HEK293 (cell line): ENCODE results near the gene HM13.

Source experiments
- CTCF ChIA-PET: fragments of 350-600 bp; formaldehyde crosslinking; extraction: SDS; loops from one replicate; lab custom pipeline; 2021; ENCODE audit warnings: antibody characterized with exemption; lab: Yijun Ruan, JAX
- POLR2A ChIA-PET: fragments of 300-600 bp; formaldehyde crosslinking; extraction: SDS; loops from one replicate; lab custom pipeline; 2020; ENCODE audit warnings: antibody characterized with exemption, inconsistent platforms; lab: Yijun Ruan, JAX
- H3K27ac ChIP-seq: fragments of 200-500 bp; sonication (Bioruptor generic); 2 replicates; pipeline ENCODE4 v1.5.1; 2014; ENCODE audit warnings: low read depth, low read length, control low read depth, inconsistent platforms; ENCODE audit errors: extremely low read depth
- H3K36me3 ChIP-seq, 2 experiments: fragments of 200-500 bp in 1 of 2; sonication (Bioruptor generic) in 1 of 2; 1 replicate in 1 of 2; 2 replicates in 1 of 2; pipeline ENCODE4 v1.5.1; 2014 to 2017; ENCODE audit warnings: inconsistent platforms in 2 of 2, low read length in 2 of 2; ENCODE audit not compliant: control insufficient read depth in 2 of 2, insufficient read depth in 1 of 2
- H3K4me1 ChIP-seq: fragments of 200-500 bp; sonication (Bioruptor generic); 2 replicates; pipeline ENCODE4 v1.5.1; 2014; ENCODE audit warnings: mild to moderate bottlenecking, low read length, inconsistent platforms; ENCODE audit not compliant: control insufficient read depth, insufficient read depth
- H3K4me3 ChIP-seq: 2 replicates; pipeline ENCODE4 v1.5.1; 2011; ENCODE audit warnings: low read depth, mild to moderate bottlenecking, control low read depth, low read length, moderate library complexity
- H3K9me3 ChIP-seq: fragments of 200-500 bp; sonication (Bioruptor generic); 2 replicates; pipeline ENCODE4 v1.5.1; 2014; ENCODE audit warnings: low read depth, low read length, inconsistent platforms; ENCODE audit not compliant: control insufficient read depth, insufficient read depth
- EGR2 ChIP-seq: fragments of 450-650 bp; formaldehyde crosslinking; IDR thresholded peaks from 2 replicates; pipeline ENCODE4 v1.5.1; 2016; ENCODE audit warnings: low read depth, missing biosample characterization, missing genetic modification characterization
- GLIS1 ChIP-seq: fragments of 450-650 bp; formaldehyde crosslinking; IDR thresholded peaks from 2 replicates; pipeline ENCODE4 v1.5.1; 2016; ENCODE audit warnings: missing biosample characterization, missing genetic modification characterization
- GLIS2 ChIP-seq: fragments of 450-650 bp; formaldehyde crosslinking; IDR thresholded peaks from 2 replicates; pipeline ENCODE4 v1.5.1; 2016; ENCODE audit warnings: missing biosample characterization, missing genetic modification characterization
- KLF9 ChIP-seq: fragments of 450-650 bp; formaldehyde crosslinking; IDR thresholded peaks from 2 replicates; pipeline ENCODE4 v1.5.1; 2016; ENCODE audit warnings: missing biosample characterization, missing genetic modification characterization, low read depth
- YY1 ChIP-seq: fragments of 450-650 bp; formaldehyde crosslinking; IDR thresholded peaks from 2 replicates; pipeline ENCODE4 v1.5.1; 2018; ENCODE audit warnings: missing biosample characterization, missing genetic modification characterization
- ZBTB10 ChIP-seq: fragments of 450-650 bp; formaldehyde crosslinking; IDR thresholded peaks from 2 replicates; pipeline ENCODE4 v1.5.1; 2016; ENCODE audit warnings: missing biosample characterization, missing genetic modification characterization
- ZBTB11 ChIP-seq: fragments of 450-650 bp; formaldehyde crosslinking; conservative IDR thresholded peaks from 2 replicates; pipeline ENCODE4 v1.5.1; 2016; ENCODE audit warnings: low read depth, missing biosample characterization, missing genetic modification characterization
- ZBTB17 ChIP-seq: fragments of 450-650 bp; formaldehyde crosslinking; IDR thresholded peaks from 2 replicates; pipeline ENCODE4 v1.5.1; 2016; ENCODE audit warnings: missing biosample characterization, missing genetic modification characterization
- ZBTB44 ChIP-seq: fragments of 450-650 bp; IDR thresholded peaks from 2 replicates; pipeline ENCODE4 v1.5.1; 2018; ENCODE audit warnings: missing biosample characterization, mild to moderate bottlenecking, missing genetic modification characterization
- ZBTB8A ChIP-seq: fragments of 450-650 bp; formaldehyde crosslinking; IDR thresholded peaks from 2 replicates; pipeline ENCODE4 v1.5.1; 2016; ENCODE audit warnings: missing biosample characterization, missing genetic modification characterization
- ZFHX2 ChIP-seq: fragments of 450-650 bp; formaldehyde crosslinking; conservative IDR thresholded peaks from 2 replicates; pipeline ENCODE4 v1.5.1; 2016; ENCODE audit warnings: missing biosample characterization, missing genetic modification characterization
- ZNF169 ChIP-seq: fragments of 450-650 bp; formaldehyde crosslinking; IDR thresholded peaks from 2 replicates; pipeline ENCODE4 v1.5.1; 2016; ENCODE audit warnings: missing biosample characterization, missing genetic modification characterization
- ZNF274 ChIP-seq, 2 experiments: fragments of 200-500 bp in 1 of 2; fragments of 450-650 bp in 1 of 2; sonication (Bioruptor generic) in 1 of 2; formaldehyde crosslinking in 1 of 2; IDR thresholded peaks; 2 replicates each; pipeline versions ENCODE4 v1.5.1 to v1.6.1; 2014 to 2016; ENCODE audit warnings: borderline replicate concordance in 1 of 2, inconsistent platforms in 1 of 2, low read length in 1 of 2, missing biosample characterization in 1 of 2, missing genetic modification characterization in 1 of 2
- ZNF335 ChIP-seq: fragments of 450-650 bp; formaldehyde crosslinking; conservative IDR thresholded peaks from 2 replicates; pipeline ENCODE4 v1.5.1; 2016; ENCODE audit warnings: missing biosample characterization, missing genetic modification characterization
- ZNF341 ChIP-seq: fragments of 450-650 bp; formaldehyde crosslinking; IDR thresholded peaks from 2 replicates; pipeline ENCODE4; 2016; ENCODE audit warnings: low read depth, missing biosample characterization, missing genetic modification characterization
- ZNF398 ChIP-seq: fragments of 450-650 bp; formaldehyde crosslinking; IDR thresholded peaks from 2 replicates; pipeline ENCODE4 v1.5.1; 2017; ENCODE audit warnings: missing biosample characterization, missing genetic modification characterization
- ZNF521 ChIP-seq: fragments of 450-650 bp; formaldehyde crosslinking; IDR thresholded peaks from 2 replicates; pipeline ENCODE4 v1.5.1; 2017; ENCODE audit warnings: missing biosample characterization, mild to moderate bottlenecking, missing genetic modification characterization
- ZNF596 ChIP-seq: fragments of 450-650 bp; IDR thresholded peaks from 2 replicates; pipeline ENCODE4 v1.5.0; 2018; ENCODE audit warnings: missing biosample characterization, mild to moderate bottlenecking, missing genetic modification characterization, moderate library complexity
- ZNF639 ChIP-seq: fragments of 450-650 bp; formaldehyde crosslinking; IDR thresholded peaks from 2 replicates; pipeline ENCODE4 v1.5.1; 2016; ENCODE audit warnings: missing biosample characterization, missing genetic modification characterization
- ZNF777 ChIP-seq: fragments of 450-650 bp; formaldehyde crosslinking; IDR thresholded peaks from 2 replicates; pipeline ENCODE4 v1.5.1; 2017; ENCODE audit warnings: missing biosample characterization, missing genetic modification characterization, borderline replicate concordance

Gene HM13

GRCh38 chr20:31605031-31605901 is 91.0 kb downstream of the HM13 start, which contains the start of gene ID1 (continued):
- TF ChIP-seq EGR2 (tag by site-specific recombination) (no peak), YY1 (tag by site-specific recombination) (peak; percentile 42; the same call in 1 of the 2 replicates)

GRCh38 chr20:31605902-31606803 is 91.9 kb downstream of the HM13 start:
- H3K4me1 ChIP-seq = peaks cover 15% of the 10 kb centered on the region
- H3K9me3 ChIP-seq = no peaks in the 10 kb centered on the region
- CTCF ChIA-PET = interaction anchor here (0.7 to 26.4 kb wide), 4 partner anchors 43 to 119 kb away, joined by 3 to 1204 read pairs (median 4); no protein-coding TSS in a partner anchor
- POLR2A ChIA-PET = interaction anchor here (0.9 to 8.7 kb wide), 15 partner anchors 14 to 133 kb away, joined by 3 to 255 read pairs (median 10); partner anchors contain the start of genes BCL2L1 and TPX2
- peak overlapping the region; percentile 70 for H3K4me3 ChIP-seq
- peak overlapping the region; percentile 80; the same call in 1 of the 2 replicates for H3K27ac ChIP-seq
- peaks cover 0 to 17% of the 10 kb centered on the region in 2 experiments; a peak in 1 of 3 replicates for H3K36me3 ChIP-seq
- TF ChIP-seq ZNF596 (tag by site-specific recombination) (no peak), ZNF521 (tag by site-specific recombination) (no peak), ZBTB44 (tag by site-specific recombination) (no peak), ZNF777 (tag by site-specific recombination) (peak; percentile 61; the same call in 1 of the 2 replicates), ZBTB8A (tag by site-specific recombination) (0 out of 2 replicates have a peak, but pooled peaks have one; percentile 11), ZBTB17 (peak; percentile 78), GLIS2 (tag by site-specific recombination) (peak; percentile 95), ZNF169 (no peak), ZBTB11 (peak; percentile 73), ZBTB10 (tag by site-specific recombination) (peak; percentile 5; the same call in 1 of the 2 replicates), ZNF274 (IDR thresholded peaks at IDR 0.05; ENCODE audit: low read length) (no peak), ZNF274 (tag by site-specific recombination; IDR thresholded peaks at IDR 0.05; ENCODE audit: borderline replicate concordance) (no peak), ZNF639 (tag by site-specific recombination) (no peak), ZNF398 (tag by site-specific recombination) (0 out of 2 replicates have a peak, but pooled peaks have one; percentile 3), EGR2 (tag by site-specific recombination) (peak; percentile 51), ZNF341 (tag by site-specific recombination) (0 out of 2 replicates have a peak, but pooled peaks have one; percentile 8), ZNF335 (tag by site-specific recombination) (peak; percentile 80), ZFHX2 (tag by site-specific recombination) (0 out of 2 replicates have a peak, but pooled peaks have one; percentile 16), KLF9 (tag by site-specific recombination) (0 out of 2 replicates have a peak, but pooled peaks have one; percentile 10), GLIS1 (tag by site-specific recombination) (peak; percentile 92)
